Superior temporal gyrus (tissue), 1 donor: Measurements from ENCODE around the gene AKAP8L.
"Not testable (repeated sequence)": the region's sequence is repeated elsewhere in the genome, so short reads cannot be mapped to it uniquely, and the experiment has no call there.

ENCODE experiments used
- DNase-seq: peaks from one replicate; pipeline ENCODE4 v3.0.0-alpha.2; 2016; ENCODE audit errors: extremely low spot score

The AKAP8L gene

GRCh38 chr19:15357906-15358305 is 60.9 kb downstream of the AKAP8L start:
- DNase-seq: no peak

DNA sequence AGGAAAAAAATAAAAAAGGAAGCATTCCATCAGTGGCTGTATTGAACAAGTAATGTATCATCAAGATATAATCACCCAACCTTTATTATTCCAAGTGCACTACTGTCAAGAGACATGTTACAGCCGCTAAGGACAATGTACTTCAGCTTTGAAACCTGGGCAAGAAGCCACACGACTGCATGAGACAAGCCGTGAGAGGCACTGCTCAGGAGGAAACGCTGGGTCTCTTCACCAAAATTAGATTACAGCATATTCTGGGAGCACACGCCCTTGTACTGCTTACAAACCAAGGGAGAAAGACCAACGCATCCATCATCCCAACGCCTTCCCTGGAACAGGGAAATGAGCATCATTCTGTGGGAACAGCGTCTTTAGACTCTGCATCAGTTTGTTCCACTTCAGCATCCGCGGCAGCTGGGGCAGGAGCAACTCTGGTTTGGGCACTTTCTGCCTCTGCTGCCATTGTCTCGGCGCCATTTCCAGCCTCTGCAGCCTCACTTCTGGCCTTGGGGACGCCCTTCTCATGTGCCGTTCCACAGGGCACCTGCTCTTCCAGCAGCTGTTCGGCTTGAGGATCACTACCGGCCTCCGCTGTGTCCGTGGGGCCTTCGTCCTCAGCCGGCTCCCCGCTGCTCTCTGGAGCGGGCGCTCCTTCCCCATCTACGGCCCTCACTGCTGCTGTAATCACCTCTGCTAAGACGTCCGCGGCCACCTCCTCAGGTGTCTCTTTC is 64.1 kb downstream of the AKAP8L start:
- peak; percentile 25 for DNase-seq

GRCh38 chr19:15353908-15354307 is 64.9 kb downstream of the AKAP8L start:
- no peak for DNase-seq

DNA sequence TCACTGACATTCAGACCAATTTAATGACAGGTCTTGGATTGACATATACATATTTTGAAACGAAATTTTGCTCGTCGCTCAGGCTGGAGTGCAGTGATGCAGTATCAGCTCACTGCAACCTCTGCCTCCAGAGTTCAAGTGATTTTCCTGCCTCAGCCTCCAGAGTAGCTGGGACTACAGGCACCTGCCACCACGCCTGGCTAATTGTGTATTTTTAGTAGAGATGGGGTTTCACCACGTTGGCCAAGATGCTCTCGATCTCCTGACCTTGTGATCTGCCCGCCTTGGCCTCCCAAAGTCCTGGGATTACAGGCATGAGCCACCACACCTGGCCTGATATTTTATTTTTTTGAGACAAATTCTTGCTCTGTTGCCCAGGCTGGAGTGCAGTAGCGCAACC is 66.3 kb downstream of the AKAP8L start:
- not testable (repeated sequence) for DNase-seq

DNA sequence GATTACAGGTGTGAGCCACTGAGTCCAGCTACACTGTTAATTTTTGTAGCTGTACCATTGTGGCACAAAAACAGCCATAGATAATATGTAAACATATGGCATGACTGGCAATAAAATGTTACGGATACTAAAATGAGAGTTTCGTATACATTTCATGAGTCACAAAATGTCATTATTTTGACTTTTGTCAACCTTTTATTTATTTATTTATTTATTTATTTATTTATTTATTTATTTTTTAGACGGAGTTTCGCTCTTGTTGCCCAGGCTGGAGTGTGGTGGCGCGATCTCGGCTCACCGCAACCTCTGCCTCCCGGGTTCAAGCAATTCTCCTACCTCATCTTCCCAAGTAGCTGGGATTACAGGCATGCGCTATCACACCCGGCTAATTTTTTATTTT is 77.5 kb downstream of the AKAP8L start:
- not testable (repeated sequence) for DNase-seq

- DNase-seq: no peak
Observed at GRCh38 chr19:15340086-15340485, 78.7 kb downstream of the AKAP8L start.

DNA sequence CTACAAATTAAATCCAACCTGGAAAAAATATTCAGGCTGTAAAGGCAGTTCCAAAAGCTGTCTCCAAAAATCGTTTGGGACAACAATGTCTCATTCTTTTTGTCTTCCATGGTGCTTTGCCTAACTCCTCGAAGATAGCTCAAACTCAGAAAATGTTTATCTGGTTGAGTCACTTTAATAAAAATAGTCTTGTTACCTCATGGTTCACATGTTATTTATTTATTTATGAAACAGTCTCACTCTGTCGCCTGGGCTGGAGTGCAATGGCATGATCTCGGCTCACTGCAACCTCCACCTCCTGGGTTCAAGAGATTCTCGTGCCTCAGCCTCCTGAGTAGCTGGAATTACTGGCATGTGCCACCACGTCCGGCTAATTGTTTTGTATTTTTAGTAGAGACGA is 81.6 kb downstream of the AKAP8L start:
- no peak for DNase-seq

- not testable (repeated sequence) for DNase-seq
Observed at GRCh38 chr19:15335992-15336391, 82.8 kb downstream of the AKAP8L start.

- peak; percentile 52 for DNase-seq
Observed at GRCh38 chr19:15332311-15332996, 86.3 kb downstream of the AKAP8L start, which contains the start of gene BRD4. Gene BRD4 (minus strand): TSS chr19:15332539. CDS start chr19:15273099, 59,440 bp downstream.

DNA sequence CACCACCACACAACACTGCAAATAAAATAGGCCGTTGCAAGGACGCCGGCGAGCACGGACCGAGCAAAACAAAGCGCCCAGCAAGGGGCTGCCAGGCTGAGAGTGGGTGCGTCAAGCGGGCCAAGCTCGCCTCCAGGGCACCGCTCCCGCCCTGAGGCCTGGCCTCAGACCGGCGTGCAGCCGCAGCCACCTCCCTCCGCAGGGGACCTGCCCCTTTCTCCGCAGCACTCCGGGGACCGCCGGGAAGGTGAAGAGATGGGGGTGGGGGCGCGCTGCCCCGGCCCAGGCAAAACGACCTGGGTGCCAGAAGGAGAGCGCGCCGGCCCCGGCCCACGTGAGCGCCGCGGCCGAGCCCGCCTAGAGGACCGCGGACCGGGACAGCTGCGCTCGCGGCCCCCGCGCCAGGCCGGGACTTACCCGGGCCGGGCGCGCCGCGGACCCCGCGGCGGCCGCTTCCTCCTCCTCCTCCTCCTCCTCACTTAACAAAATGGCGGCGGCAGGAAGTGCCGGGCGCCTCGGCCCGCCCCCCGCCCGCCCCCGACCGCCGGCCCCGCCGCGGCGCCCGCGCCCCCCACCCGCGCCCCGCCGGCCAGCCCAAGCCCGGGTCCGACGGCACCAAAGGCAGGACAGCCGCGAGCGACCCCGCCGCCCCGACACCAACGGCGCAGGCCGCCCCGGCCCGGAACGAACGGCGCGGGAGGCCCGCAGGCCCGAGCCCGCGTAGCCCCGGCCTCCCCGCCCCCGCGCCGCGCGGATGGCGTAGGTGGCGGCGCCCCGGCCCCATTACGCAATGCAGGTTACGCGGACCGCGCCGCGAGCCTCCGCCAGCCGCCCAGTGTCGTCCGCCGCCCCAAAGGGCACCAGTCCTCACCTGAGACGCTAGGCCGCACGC is 87.1 kb downstream of the AKAP8L start:
- peak; percentile 19 for DNase-seq

GRCh38 chr19:15330801-15331418 is 87.9 kb downstream of the AKAP8L start:
- DNase-seq: no peak
